Neuron (in vitro differentiated cells): Measurements from ENCODE around the gene JRKL.
"Not testable (repeated sequence)": the region's sequence is repeated elsewhere in the genome, so short reads cannot be mapped to it uniquely, and the experiment has no call there.

Source experiments
- H2AFZ ChIP-seq: one replicate; pipeline ENCODE4 v1.6.1; 2013; ENCODE audit warnings: low read depth, mild to moderate bottlenecking, inconsistent platforms, low read length, moderate library complexity
- H3K27me3 ChIP-seq: one replicate; pipeline ENCODE4 v1.6.1; 2013; ENCODE audit warnings: low read length; ENCODE audit not compliant: insufficient read depth
- H3K36me3 ChIP-seq: one replicate; pipeline ENCODE4 v1.6.1; 2013; ENCODE audit warnings: low read length; ENCODE audit not compliant: insufficient read depth
- H3K4me1 ChIP-seq: one replicate; pipeline ENCODE4 v1.6.1; 2013; ENCODE audit warnings: low read length; ENCODE audit not compliant: insufficient read depth
- H3K4me3 ChIP-seq: 2 replicates; pipeline ENCODE4 v1.5.1; 2013; ENCODE audit warnings: mild to moderate bottlenecking, low read length, moderate library complexity
- H3K9me3 ChIP-seq: one replicate; pipeline ENCODE4 v1.6.1; 2013; ENCODE audit warnings: low read length

JRKL gene

DNA sequence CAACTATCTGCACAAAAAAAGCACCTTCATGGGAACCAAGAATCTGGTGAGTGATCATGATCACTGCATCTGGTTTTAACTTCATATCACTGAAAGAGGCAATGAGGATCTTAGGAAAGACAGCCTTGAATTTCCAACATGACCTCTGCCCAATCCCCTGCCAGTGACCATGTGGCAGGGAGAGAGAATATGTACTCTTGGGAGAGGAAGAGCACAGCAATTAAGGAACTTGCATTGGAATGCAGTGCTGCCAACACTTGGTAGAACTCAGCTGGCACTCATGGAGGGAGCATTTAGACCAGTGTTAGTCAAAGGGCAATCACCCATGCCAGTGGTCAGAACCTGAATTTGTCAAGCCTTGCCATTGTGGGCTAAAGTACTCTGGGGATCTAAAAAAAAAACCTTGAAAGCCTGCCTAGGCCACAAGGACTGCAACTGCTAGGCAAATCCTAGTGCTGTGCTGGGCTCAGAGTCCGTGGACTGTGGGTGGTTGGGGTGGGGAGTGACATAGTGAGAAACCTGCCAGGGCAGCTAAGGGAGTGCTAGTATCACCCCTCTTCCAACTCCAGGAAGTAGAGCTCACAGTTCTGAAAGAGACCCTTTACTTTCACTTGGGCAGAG, 23.1 kb downstream of the JRKL start:
- Histone ChIP-seq H3K4me3 (no peak overlapping the region), H2AFZ (no peak overlapping the region), H3K27me3 (no peaks in the 10 kb centered on the region), H3K9me3 (peaks cover 2% of the 10 kb centered on the region), H3K4me1 (no peaks in the 10 kb centered on the region), H3K36me3 (no peaks in the 10 kb centered on the region)

DNA sequence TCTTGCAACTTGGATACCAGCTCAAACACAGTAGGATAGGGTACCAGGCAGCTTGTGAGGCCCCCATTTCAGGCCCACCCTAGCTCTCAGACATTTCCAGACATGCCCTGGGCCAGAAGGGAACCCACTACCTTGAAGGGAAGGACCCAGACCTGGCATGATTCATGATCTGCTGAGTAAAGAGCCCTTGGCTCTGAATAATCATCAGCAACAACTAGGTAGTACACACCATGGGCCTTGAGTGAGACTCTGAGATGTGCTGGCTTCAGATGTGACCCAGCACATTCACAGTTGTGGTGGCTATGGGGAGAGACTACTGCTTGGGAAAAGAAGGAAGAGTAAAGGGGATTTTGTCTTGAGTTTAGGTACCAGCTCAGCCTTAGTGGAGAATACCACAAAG, 23.6 kb downstream of the JRKL start:
- H3K4me1 ChIP-seq = no peaks in the 10 kb centered on the region
- peaks cover 1% of the 10 kb centered on the region for H3K27me3 ChIP-seq
- peaks cover 2% of the 10 kb centered on the region for H3K9me3 ChIP-seq
- H2AFZ ChIP-seq = no peak overlapping the region
- H3K36me3 ChIP-seq = no peaks in the 10 kb centered on the region
- H3K4me3 ChIP-seq = no peak overlapping the region

DNA sequence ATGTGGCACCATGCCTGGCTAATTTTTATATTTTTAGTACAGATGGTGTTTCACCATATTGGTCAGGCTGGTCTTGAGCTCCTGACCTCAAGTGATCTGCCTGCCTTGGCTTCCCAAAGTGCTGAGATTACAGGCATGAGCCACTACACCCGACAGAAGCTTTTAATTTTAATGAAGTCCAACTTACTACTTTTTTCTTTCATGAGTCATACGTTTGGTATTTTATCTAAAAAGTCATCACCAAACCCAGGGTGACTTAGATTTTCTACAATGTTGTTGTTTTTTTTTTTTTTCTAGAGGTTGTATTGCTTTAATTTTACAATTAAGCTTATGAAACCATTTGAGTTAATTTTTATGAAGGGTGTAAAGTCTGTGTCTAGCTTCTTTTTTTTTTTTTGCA, 34.9 kb downstream of the JRKL start:
- Histone ChIP-seq H3K36me3 (no peaks in the 10 kb centered on the region), H3K4me3 (no peak overlapping the region), H3K9me3 (peaks cover 2% of the 10 kb centered on the region), H2AFZ (no peak overlapping the region), H3K4me1 (peaks cover 16% of the 10 kb centered on the region), H3K27me3 (no peaks in the 10 kb centered on the region)

DNA sequence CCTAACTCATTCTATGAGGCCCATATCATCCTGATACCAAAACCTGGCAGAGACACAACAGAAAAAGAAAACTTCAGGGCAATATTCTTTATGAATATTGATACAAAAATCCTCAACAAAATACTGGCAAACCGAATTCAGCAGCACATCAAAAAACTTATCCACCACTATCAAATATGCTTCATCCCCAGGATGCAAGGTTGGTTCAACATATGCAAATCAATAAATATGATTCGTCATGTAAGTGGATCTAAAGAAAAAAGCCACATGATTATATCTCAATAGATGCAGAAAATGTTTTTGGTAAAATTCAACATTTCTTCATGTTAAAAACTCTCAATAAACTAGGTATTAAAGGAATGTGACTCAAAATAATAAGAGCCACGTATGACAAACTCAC, 40.9 kb downstream of the JRKL start:
- no peaks in the 10 kb centered on the region for H3K27me3 ChIP-seq
- H3K36me3 ChIP-seq = no peaks in the 10 kb centered on the region
- H2AFZ ChIP-seq = no peak overlapping the region
- no peak overlapping the region for H3K4me3 ChIP-seq
- peaks cover 9% of the 10 kb centered on the region for H3K4me1 ChIP-seq
- H3K9me3 ChIP-seq = peaks cover 2% of the 10 kb centered on the region

DNA sequence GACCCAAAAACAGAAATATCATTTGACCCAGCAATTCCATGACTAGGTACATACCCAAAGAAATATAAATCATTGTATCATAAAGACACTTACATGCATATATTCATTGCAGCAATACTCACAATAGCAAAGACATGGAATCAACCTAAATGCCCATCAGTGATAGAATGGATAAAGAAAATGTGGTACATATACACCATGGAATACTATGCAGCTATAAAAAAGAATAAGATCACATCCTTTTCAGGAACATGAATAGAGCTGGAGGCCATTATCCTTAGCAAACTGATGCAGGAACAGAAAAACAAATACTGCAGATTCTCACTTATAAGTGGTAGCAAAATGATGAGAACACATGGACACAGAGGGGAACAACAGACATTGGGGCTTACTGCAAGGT, 42.8 kb downstream of the JRKL start:
- H3K4me3 ChIP-seq, H3K27me3 ChIP-seq, H3K9me3 ChIP-seq, H3K4me1 ChIP-seq, H3K36me3 ChIP-seq, H2AFZ ChIP-seq: not testable (repeated sequence)
